ENCODE measurements around the gene FAM120B.

- TF ChIP-seq CTCF (IDR thresholded peaks at IDR 0.05; ENCODE audit: insufficient read depth, low read length), result no peak
- no peak for TF ChIP-seq REST (IDR thresholded peaks at IDR 0.05; ENCODE audit: insufficient replicate concordance, low read depth)
- no peak for TF ChIP-seq POLR2AphosphoS5 (IDR thresholded peaks at IDR 0.05; ENCODE audit: low read depth)
- no peak for TF ChIP-seq GABPA (IDR thresholded peaks at IDR 0.05; ENCODE audit: low read depth)
- no peak for TF ChIP-seq SPI1 (IDR thresholded peaks at IDR 0.05; ENCODE audit: borderline replicate concordance, low read depth)
These were observed 37.3 kb upstream of the FAM120B start for GRCh38 chr6:170269151-170269845.

Data from HL-60 (cell line).